ELR (cell line): Measurements from ENCODE around the gene FTMT.
A peak's percentile ranks its signal among the peaks of the same experiment; 100 is the strongest.
"Not testable (repeated sequence)": the region's sequence is repeated elsewhere in the genome, so short reads cannot be mapped to it uniquely, and the experiment has no call there.

ENCODE experiments used
- DNase-seq: peaks from one replicate; pipeline ENCODE4 v3.0.0-alpha.2; 2015; ENCODE audit warnings: low read depth

Gene FTMT

DNA sequence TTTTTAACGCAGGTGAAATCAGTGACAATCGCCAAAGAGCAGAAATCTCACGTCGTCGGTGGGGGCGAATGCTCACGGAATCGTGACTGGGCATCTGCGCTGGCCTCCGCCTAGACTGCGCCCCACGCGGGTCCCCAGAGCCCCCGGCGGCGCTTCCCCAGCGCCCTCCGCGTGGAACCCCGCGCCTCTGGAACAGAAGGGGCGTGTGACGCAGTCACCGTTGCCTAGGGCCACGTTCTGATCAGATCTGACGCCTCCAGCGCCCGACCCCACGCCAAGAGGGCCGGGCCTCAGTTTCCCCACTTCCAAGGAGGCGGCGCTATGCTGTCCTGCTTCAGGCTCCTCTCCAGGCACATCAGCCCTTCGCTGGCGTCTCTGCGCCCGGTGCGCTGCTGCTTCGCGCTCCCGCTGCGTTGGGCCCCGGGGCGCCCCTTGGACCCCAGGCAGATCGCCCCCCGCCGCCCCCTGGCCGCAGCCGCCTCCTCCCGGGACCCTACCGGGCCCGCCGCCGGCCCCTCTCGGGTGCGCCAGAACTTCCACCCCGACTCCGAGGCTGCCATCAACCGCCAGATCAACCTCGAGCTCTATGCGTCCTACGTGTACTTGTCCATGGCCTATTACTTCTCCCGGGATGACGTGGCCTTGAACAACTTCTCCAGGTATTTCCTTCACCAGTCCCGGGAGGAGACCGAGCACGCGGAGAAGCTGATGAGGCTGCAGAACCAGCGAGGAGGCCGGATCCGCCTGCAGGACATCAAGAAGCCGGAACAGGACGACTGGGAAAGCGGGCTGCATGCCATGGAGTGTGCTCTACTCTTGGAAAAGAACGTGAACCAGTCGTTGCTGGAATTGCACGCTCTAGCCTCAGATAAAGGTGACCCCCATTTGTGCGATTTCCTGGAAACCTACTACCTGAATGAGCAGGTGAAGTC lies at the start of gene FTMT:
FTMT (plus strand) TSS at position 240 of the 932 bp plus-strand sequence; CDS start at position 322, 82 bp downstream.
- DNase-seq: no peak

DNA sequence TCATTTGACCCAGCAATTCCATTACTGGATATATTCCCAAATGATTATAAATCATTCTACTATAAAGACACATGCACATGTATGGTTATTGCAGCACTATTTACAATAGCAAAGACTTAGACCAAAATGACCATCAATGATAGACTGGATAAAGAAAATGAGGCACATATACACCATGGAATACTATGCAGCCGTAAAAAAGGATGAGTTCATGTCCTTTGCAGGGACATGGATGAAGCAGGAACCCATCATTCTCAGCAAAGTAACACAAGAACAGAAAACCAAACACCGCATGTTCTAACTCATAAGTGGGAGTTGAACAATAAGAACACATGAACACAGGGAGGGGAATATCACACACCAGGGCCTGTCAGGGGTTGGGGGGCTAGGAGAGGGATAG lies 46.4 kb upstream of the FTMT start:
- DNase-seq: not testable (repeated sequence)

DNA sequence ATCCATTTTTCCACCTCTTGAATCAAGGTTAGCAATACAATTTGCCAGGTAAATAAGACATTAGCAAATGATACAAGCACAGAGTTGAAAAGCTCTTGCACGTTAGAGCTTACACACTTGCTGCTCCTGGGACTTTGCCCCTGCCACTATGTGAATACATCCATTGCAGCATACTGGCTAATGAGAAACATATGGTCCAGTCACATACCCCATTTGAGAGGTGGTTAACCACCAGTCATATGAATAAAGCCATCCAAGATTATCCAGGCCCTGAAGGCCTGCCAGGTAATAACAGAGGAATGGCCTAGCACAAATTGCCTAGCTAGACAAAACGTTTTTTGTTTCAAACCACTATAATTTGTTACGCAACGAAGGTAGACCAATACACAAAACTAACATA lies 45.8 kb upstream of the FTMT start:
- no peak for DNase-seq

DNA sequence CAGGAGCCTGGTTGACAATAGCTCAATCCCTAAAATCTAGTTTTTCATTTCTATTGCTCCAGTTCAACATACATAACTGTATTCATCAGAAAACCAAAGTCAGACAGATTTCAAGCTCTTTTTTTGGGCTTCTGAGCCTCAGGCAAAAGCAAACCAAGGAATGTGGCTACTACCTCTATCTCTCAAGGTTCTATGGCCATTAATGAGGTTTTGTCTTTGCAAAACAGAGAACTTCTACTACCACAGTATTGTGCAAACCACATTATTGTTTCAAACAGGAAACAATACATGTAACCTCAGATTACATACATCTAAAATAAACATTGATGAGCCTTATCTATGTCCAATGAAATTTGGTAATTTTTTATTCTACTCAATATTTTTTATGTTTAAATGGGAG lies 35.5 kb upstream of the FTMT start:
- DNase-seq: no peak

DNA sequence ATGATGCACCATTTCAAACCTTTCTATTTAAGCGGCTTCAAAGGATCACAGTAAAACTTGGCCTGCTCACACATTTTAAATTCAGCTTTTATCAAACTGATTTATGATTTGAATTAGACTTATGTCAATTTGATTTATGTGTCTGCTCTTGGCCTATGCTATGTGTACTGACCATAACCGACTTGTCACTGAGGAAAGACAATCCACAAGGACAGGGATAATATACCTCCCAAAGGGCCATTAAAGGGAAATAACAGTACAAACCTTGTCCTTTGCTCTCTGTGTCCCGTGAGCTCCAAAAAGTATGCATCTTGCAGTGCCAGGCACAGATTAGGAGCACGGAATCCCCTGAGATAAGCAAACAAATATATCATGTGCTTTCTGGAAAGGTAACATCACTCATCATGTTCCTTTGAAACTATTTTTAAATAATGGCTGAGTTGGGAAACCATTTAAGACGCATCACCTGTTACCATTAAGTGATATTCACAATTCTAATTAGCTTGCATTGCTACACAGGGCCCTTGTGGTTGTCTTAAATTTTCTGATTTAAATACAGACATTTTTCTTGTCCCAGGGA lies 31.9 kb upstream of the FTMT start:
- DNase-seq: no peak

DNA sequence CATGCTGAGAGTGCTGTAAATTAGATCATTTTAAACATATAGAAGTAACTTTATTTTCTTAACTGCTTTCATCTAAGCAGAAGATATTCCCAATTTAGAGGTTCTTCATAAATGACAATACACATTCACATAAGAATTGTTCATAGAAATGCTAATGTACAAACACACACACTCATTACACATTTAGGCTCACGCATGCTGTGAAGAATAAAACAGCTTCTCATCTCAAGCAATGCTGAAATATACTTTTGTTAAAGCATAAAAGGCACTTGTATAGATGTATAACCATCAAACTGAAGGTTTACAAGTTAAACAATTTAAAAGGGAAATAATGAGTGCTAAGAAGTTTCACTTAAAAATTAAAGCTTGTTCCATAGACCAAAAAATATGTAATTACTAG lies 18.1 kb upstream of the FTMT start:
- DNase-seq: no peak

DNA sequence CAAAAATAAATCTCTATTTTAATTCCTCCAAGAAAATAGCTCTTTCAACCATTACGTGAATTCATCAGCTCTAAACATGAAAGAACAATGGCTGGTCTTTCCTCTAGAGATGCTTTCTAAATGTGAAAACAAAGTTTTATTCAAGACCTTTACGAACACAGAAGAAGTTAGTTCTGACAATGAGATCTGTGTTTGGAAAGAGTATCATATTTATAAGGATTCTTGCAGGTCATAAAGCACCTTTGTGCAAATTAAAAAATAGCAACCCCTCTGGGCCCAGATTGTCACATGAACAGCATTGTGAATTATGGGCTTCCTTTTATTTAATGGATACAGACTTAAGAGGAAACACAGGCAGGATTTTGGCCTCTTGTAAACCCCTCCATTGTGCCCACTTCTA lies 17.7 kb upstream of the FTMT start:
- DNase-seq: no peak

DNA sequence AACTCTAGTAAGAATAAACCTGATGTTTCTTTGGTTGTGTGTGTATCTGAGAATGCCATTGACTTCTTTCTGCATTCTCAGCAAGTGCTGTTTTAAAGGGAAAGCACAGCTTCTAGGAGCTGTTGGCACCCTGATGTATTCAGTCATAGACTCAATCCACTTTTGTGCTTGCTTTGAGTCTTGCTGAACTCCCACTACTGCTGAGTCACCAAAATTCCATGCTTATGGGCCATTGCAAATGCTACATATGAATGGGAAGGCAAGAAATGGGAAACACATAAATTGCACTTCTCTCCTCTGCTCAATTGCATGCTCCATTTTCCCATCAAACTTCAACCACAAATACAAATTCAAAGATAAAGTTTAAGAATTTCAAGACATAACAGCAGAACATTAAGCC lies 9.8 kb upstream of the FTMT start:
- peak; percentile 5 for DNase-seq

DNA sequence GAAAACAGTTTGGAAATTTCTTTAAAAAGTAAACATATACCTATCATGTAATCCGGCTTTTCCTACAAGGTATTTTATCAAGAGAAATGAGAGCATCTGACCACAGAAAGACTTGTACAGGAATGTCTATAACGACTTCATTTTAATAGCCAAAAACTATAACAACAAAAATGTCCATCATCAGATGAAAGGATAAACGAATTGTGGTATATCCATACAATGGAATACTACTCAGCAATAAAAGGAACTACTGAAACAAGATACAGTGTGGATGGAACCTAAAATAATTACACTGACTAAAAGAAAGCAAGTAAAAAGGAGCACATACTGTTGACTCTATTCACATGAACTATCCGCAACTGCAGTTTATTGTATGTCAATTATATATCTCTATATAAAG lies 1.4 kb upstream of the FTMT start:
- DNase-seq: no peak

DNA sequence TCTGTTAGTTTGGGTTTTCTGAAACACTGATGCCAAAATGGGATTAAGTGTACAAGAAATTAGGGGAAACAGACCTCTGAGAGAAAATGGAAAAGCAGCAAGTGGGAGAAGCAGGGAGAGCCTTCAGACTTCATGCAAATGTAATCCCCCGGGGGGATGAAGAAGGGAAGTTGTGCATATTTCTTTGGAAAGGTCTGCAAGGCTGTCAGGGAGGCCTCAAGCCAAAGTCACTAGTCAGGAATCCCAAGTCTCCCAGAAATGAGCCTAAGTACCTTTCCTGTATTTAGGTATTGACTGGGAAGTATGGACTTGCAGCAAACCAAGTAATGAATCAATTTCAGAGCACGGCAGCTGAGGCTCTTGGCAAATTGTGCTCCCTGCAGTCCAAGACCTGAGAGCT lies 2.2 kb downstream of the FTMT start:
- DNase-seq: no peak

DNA sequence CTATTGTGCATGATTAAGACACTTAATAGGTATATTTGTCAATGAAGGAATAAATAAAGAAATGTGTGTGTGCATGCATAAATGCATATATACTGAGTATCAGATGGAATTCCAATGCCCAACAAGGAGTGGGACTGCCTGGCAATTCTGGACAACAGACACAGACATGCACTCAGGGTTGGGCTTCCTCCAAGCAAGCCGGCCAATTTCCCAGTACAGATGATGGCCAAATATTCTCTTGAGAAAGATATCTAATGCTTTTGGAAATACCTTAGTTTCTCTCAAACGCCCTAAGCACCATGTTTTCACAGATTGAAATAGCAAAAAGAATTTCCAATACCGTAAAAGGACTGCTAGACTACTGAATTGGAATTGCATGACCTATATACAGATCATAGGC lies 11.1 kb downstream of the FTMT start:
- DNase-seq: no peak

DNA sequence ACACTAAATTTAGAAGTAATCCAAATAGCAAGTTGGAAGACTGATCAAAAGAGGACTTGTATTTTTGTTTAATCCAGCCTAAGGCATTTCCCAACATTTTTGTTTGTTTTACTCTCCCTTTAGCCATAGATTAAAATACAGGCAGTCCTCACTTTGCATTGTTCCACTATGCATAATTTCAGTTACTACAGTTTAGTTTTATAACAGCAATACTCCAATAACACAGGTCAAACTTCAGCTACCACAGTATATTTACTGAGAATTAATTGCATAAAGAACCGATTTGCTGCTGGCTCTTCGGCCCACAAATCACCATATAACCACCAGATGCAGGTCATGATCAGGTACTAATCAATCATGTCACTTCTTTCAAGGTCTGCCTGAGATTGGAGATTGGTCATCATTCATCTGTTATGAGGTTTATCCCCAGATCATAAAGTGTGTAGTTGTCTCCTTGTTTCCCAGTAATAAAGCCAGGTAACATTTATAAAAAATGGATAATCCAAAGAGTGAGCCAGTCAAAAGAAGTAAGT lies 12.1 kb downstream of the FTMT start:
- no peak for DNase-seq

DNA sequence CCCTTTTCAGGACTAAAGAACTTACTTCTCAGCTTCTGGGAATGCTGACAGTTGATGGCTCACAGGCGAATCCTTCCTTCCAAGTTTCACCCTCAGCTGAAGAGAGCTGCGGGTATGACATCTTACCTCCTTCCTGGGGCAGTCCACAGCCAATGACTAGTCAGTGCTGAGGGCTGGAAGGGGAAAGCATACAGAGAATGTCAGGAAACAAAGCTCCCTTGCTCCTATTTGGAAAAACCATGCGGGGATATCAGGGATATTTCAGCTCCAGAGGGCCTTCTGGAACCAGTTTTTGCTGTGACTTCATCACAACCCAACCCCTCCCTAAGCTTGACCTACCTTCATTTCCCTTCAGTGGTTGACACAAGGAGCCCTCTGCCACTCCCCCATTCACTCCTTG lies 15.7 kb downstream of the FTMT start:
- no peak for DNase-seq

DNA sequence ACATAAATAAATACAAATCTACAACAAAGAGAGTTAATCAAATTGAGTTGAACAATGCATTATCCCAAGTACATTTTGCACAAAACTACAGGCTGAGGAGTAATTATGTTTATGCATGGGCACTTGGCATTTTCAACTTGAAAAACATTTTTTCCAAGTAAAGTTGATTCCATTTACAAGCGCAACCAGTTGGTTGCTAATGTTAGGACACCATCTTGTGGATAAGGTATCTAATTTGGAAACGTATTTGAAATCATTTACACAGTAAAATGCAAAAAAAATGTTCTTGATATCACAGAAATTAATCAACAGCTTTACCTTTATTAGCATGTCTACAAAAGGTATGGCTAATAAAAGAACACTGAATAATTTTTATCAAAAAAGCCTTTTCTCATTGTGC lies 18.8 kb downstream of the FTMT start:
- DNase-seq: peak; percentile 41

DNA sequence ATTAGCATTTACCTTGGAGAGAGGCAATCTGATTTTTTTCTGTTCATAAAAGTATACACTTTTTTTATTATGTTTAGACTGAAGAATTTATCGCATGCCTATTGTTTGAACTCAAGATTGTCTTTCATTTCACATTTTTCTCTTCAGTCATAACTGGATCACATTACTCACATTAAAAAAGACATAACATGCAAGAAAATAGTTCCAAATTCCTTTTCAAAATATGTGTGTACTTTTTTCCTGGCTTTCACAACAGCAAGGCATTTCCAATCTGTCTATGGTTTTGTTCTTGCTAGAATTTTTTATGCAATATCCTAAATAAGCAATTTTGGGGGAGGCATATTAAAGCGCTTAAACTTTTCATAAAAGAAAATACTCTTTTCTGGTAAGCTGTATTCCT lies 21.2 kb downstream of the FTMT start:
- DNase-seq: no peak

DNA sequence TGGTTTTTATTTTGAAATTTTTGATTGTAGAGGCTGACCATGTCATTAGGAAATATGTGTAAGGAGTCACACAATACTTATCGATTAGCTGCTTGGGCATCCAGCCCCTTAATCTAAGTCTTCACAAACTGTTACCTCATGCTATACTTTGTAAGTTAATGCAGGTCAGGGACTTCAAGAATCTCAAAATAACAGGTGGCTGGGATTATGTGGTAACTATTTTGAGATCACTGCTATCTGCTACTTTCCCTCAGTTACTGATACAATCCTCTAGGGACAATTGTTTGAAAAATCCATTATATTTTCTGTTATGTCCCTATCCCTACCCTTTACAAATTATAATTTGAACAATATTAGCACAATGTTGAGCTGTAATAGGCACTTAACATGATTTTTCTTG lies 21.7 kb downstream of the FTMT start:
- DNase-seq: no peak

DNA sequence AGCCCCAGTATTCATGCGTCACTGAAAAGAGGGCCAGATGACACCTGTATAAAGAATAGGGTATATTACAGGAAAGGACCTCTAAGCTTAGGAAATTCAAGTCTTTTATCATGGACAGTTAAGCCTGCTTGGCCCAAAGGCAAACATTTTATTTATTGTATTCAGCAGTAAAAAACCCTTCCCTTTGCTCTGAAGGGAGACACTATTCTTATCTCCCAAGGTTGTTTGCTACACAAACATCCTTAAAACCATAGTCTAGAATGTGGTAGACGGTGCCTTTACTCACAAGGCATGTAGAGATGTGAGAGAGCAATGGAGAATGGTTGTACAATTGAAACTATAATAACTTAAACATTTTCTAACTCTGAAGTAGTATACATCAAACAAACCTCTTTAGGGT lies 33.9 kb downstream of the FTMT start:
- no peak for DNase-seq

DNA sequence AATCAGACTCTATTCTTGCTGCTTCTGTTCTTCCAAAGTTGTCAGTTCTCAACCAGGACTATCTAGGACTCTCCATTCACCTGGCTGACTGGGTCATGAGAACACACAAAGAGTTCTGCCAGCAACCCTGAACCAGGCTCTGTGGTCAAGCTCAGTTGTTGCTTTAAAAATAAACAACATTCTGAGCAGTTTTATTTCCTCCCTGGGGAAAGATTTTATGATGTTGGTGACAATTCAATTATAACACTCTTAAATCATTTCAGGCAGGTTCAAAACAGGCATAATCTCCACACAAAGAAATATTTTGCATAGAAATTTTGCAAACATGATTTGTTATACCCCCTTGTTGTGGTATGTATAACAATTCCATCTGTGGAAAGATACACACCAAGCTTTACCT lies 36.0 kb downstream of the FTMT start:
- DNase-seq: no peak

DNA sequence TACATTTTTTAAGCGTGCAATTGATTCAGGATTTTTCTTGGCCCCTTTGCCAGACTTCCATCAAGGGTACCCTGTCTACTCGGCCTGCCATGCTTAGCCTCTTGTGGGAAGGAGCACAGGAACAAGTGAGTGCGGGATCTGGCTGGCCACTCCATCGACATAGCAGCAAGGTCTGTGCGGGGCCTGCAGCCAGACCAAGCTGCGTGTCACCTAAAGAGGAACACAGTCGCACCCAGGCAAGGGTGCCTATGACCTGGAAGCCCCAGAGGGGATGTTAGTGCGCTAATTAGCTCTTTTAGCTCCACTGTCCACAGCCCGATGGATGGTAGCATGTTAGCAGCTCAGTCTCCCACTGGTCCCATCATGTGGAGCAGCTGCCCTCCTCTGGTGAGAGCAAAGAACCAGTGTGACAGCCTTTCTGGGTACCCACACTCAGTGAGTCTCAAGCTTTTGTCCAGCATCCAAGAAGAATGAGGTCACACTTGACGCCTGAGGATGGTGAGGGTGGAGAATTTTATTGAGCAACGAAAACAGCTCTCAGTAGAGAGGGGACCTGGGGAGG lies 38.7 kb downstream of the FTMT start:
- DNase-seq: no peak

DNA sequence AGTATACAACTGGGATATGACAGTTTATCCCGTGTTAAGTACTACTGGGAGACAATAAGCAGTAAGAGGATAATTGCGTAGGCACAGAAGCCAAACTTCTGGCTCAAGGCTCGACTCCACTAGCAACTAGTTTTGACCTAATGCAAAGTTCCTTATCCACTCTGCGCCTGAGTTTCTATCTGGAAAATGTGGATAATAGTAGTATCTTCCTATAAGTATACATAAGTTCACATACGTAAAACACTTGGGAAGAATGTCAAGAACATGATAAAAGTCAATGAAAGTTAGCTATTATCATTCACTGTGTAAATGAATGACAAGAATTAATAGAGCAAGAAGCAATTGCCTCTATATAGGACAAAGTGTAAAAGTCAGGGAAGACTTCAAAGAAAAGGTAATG lies 45.7 kb downstream of the FTMT start:
- DNase-seq: no peak

DNA sequence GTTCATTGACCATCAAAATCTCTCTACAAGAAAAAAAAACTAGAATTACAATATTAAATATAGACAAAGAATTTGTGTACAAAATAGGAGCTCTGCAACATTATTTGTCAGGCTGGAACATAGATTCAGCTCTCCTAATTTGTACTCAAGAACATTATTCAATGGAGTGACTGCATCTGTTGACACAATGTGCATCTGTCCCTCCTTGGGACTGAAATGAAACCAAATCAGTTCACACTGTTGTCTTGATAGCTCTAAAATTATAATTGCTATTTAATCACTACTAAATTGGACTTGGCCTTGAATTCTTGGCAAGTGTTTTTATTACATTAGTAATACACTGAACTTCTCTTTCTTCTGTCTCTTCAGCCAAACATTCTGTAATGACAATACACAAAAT lies 47.7 kb downstream of the FTMT start:
- no peak for DNase-seq
